Embryonic facial prominence (tissue), 1 donor: ENCODE measurements around the gene AGO3.

Experiments used
- DNase-seq: peaks from one replicate; pipeline ENCODE4 v3.0.0-alpha.2; 2016; ENCODE audit errors: extremely low spot score

AGO3 gene

GRCh38 chr1:36083635-36084496 is 153.0 kb downstream of the AGO3 start, which contains the start of gene TEKT2:
Gene TEKT2, plus strand, starts transcription at chr1:36084094. Its CDS starts 828 bp downstream, at chr1:36084922.
- peak; percentile 66 for DNase-seq

- no peak for DNase-seq
Measured at GRCh38 chr1:36084497-36085115, 153.7 kb downstream of the AGO3 start.

GRCh38 chr1:36085126-36085525 is 154.2 kb downstream of the AGO3 start:
- no peak for DNase-seq

GRCh38 chr1:36085686-36086526 is 155.0 kb downstream of the AGO3 start:
- no peak for DNase-seq

- DNase-seq, result no peak
Measured at GRCh38 chr1:36086529-36087232, 155.8 kb downstream of the AGO3 start.

- DNase-seq, result no peak
Measured at GRCh38 chr1:36087233-36088123, 156.6 kb downstream of the AGO3 start.

GRCh38 chr1:36088265-36088576 is 157.3 kb downstream of the AGO3 start:
- DNase-seq, result no peak

- DNase-seq, result peak; percentile 93
Measured at GRCh38 chr1:36088577-36089392, 157.9 kb downstream of the AGO3 start, which contains the start of gene ADPRS. Gene ADPRS, plus strand, starts transcription at chr1:36088892. Its CDS starts 13 bp downstream, at chr1:36088905.

- DNase-seq, result no peak
Measured at GRCh38 chr1:36089393-36090121, 158.7 kb downstream of the AGO3 start.

- no peak for DNase-seq
Measured at GRCh38 chr1:36091141-36091540, 160.2 kb downstream of the AGO3 start.

GRCh38 chr1:36091698-36092097 is 160.8 kb downstream of the AGO3 start:
- no peak for DNase-seq

- DNase-seq, result no peak
Measured at GRCh38 chr1:36092166-36092797, 161.4 kb downstream of the AGO3 start.

GRCh38 chr1:36092798-36093185 is 161.9 kb downstream of the AGO3 start:
- DNase-seq, result no peak

- no peak for DNase-seq
Measured at GRCh38 chr1:36093226-36093625, 162.3 kb downstream of the AGO3 start.

- no peak for DNase-seq
Measured at GRCh38 chr1:36093929-36094328, 163.0 kb downstream of the AGO3 start.

- no peak for DNase-seq
Measured at GRCh38 chr1:36094621-36095061, 163.7 kb downstream of the AGO3 start.

- DNase-seq, result no peak
Measured at GRCh38 chr1:36095760-36096405, 165.0 kb downstream of the AGO3 start.
